Stimulated activated CD8-positive, alpha-beta memory T cell treated with anti-CD3 and anti-CD28 coated beads, Interleukin-12 subunit alpha, Interleukin-12 subunit beta, amount 100 ng/mL, for 24 hours (primary cell): ENCODE data around the gene LCN10.

Source experiments
- DNase-seq: peaks from one replicate; pipeline ENCODE4 v3.0.0-alpha.2; 2020; ENCODE audit errors: extremely low read depth

Gene LCN10

GRCh38 chr9:136739509-136739908 lies 3.2 kb downstream of the LCN10 start:
- no peak for DNase-seq

GRCh38 chr9:136738960-136739359 lies 3.8 kb downstream of the LCN10 start:
- DNase-seq, result no peak

DNA sequence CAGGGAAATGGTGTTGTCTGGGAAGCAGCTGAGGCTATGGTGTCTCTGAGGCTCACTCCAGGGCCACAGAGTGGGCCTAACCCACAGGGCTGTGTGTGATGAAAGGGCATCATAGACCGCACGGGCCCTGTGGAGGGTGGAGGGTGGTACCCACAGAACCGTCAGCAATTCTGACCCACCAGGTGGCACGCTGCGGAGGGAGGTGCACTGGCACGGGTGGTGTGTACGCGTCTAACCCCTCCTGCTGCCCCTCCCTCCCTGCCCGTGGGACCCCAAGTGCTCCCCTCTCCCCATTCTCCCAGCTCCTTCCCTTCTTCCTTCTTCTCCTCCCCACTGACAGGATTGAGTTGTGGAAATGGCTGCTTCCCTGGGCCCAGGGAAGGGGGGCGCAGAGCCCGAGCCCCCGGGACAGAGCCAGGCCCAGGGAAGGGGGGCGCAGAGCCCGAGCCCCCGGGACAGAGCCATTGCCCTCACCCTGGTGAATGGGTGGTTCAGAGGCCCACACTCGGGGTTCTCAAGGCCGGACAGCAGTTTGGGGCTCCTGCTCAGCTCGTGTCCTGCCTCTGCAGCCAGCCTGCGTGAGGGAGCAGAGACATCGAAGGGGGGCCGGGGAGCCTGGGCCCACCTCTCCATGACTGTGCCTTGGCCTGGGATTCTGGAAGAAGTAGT lies 6.8 kb downstream of the LCN10 start:
- DNase-seq, result no peak

GRCh38 chr9:136734837-136735496 lies 7.8 kb downstream of the LCN10 start:
- no peak for DNase-seq

DNA sequence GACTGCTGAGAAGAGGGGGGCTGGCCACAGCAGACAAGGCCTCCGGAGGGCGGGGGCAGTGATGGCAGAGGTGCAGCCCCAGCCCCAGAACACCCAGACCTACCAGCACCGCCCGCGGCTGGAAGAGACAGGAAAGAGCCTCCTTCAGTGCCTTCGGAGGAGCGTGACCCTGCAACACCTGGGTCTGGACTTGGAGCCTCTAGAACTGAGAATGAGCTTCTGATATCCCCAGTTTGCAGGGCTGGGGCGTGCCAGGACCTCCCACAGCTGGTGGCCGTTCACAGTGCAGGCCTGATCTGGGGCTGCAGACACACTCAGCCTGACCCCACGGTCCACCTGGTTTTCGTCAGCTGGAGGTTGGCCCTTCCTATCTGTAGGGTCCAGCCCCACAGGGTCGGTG lies 9.1 kb downstream of the LCN10 start:
- DNase-seq, result no peak

DNA sequence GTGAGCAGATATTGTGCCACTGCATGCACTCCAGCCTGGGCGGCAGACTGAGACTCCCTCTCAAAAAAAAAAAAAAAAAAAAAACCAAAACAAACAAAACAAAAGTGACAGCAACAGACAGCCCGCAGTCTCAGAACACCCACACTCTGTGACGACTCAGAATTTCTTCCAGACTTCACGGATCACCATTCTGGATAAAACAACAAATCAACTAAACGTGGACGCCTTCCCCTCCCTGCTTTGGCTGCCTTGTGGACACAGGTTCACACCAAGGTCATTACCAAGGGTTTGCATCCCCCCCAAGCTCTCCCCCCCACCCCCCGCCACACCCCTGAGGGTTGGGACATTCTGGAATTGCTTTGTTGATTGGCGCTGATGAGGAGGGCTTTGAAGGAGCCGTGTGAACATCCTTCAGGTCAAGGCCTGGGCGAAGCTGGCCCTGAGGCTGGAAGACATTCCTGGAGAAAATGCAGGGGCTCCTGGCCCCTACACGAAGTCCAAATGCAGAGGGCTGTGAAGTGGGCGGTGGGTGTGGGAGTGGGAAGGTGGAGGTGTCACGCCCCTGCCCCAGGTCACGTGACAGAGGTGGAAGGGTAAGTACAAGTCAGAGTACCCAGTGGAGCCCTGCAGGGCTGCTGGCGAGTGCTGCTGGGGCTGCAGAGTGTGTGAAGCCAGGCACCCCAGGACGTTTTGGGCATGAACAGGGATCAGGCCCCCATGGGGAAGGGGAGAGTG lies 10.1 kb downstream of the LCN10 start:
- no peak for DNase-seq

DNA sequence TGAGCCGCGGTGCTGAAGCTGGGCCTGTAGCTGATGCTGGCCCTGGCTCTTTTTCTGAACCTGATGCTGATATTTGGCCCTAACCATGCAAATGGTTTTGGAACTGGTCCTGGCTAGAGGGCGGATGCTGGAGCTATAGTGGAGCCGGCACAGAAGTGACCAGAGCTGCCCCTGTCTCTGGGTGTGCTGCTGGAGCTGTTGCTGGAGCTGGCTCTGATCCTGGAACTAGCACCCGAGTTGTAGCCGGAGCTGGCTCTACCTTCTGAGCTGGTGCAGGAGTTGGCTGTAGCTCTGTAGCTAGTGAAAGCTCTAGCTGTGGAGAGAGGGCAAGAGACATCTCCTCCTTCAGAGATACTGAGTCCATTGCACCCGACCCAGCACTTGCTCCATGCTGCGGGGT lies 12.8 kb downstream of the LCN10 start:
- no peak for DNase-seq

- DNase-seq, result no peak
Measured at GRCh38 chr9:136729144-136729543, 13.6 kb downstream of the LCN10 start.

DNA sequence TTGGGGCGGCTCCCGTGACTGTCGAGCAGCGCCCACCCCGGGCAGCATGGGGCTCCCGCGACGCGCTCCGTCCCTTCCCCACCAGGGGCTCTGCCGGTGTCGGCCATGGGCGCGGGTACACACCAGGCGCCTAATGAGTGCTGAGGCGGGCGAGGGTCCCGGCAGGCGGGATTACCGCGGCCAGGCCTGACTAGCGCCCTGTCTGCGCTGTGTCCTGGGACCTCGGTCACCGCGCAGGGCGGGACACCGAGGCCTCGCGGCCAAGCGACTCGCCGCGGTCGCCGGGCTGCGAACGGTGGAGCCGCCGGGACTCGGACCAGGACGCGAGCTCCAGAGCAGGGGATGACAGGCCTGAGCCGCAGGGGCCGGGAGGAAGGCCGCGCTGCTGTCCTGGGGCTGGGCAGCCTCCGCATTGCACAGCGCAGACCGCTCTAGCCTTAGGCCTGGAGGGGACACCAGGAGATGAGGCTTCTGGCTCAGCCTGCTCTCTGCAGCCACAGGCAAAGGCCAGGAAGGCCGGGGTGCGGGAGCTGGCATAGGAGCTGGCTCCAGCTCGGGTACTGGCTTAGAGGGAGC lies 14.1 kb downstream of the LCN10 start:
- no peak for DNase-seq

DNA sequence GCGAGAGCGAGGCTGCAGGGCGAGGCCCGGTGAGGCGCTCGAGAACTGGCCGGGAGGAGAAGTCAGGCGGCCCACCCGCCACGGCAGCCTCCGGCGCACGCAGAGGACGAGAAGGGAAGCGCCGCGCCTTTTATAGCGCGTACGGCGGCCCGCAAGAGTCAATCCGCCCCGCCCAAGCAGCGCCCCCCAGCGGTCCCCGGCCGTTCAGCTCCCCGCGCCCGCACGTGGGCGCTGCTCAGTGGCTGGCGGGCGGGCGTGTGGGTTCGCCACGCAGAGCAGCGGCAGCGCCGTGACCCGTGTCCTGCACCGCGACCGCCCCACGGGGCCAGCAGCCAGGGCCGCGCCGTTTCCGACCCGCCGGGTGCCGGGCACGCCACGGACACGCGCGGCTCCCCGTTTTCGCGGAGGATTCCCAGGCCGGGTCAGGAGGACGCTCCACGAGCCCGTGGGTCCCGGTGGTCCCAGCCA lies 14.6 kb downstream of the LCN10 start:
- peak; percentile 70 for DNase-seq

DNA sequence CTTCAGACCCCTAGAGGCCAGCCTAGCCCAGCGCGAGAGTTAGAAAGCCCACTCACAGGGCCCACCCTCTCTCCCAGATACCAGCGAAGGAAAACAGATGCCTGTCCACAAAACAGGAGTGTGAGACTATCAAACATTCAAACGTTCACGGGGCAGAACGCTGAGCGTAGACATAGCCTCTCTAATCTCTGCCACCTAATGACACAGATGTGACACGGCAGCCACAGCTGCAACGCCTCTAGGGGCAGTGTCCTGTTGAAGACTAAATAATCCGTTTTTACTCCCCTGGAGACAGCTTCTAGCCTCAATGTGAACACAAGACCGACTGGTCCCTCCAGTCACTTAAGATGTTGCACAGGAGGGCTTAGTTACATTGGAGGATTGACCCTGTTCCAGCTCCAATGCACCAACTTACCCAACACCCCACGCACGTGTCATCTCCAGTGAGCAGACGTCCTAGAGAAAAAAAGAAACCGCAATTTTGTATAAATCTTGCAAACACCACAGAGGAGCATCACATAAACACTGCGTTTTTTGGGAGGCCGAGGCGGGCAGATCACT lies 16.0 kb downstream of the LCN10 start:
- no peak for DNase-seq

GRCh38 chr9:136726118-136726517 lies 16.6 kb downstream of the LCN10 start:
- no peak for DNase-seq

GRCh38 chr9:136725612-136726011 lies 17.1 kb downstream of the LCN10 start:
- no peak for DNase-seq

DNA sequence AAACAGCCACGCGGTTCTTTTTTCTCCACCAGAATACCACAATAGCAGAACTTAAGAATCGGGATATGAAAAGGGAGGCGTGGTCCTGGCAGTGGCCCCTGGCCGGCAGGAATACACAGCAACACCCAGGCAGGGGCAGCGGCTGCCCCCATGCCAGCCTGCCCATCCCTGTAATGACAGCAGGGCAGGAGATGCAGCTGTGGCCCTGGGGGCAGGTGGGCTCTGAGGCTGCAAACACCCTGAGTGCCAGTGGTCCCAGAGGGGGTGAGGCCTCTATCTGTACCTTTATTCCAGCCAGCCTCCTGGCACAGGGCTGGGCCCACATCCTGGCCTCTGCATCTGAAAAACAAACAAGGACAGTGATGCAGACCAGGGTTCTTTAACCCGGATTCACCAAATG lies 18.0 kb downstream of the LCN10 start:
- DNase-seq, result no peak

DNA sequence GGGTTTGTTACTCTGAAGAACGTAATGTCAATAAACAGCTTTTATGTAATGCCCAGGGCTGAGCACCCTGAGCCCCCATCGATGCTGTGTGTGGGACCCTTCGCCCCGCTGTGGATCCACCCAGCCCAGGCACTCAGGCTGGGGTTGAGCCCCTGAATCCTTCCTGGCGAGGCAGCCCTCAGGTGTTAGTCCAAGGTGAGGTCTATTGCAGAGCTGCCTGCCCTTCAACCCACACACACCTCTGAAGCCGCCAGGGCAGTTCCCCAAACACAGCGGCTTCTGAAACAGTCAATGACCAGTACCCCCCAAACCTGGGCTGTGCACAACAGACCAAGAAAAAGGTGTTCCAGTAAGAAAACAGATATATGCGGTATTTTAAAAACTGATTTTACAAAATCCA lies 18.8 kb downstream of the LCN10 start:
- DNase-seq, result no peak

DNA sequence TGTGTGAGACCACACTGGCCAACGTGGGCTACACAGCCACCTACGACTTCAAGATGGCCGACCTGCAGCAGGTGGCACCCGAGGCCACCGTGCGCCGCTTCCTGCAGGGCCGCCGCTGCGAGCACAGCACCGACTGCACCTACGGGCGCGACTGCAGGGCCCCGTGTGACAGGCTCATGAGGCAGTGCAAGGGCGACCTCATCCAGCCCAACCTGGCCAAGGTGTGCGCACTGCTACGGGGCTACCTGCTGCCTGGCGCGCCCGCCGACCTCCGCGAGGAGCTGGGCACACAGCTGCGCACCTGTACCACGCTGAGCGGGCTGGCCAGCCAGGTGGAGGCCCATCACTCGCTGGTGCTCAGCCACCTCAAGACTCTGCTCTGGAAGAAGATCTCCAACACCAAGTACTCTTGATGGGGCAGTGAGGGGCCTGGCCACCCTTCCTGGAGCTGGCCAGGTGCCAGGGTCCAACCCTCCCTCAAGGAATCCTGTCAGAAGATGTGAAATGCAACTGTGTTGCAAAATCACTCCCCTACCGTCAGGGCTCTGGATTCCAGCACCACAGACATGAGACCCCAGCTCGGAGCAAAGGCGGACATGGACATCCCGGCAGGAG lies 19.3 kb downstream of the LCN10 start:
- no peak for DNase-seq

- DNase-seq, result no peak
Measured at GRCh38 chr9:136722969-136723356, 19.8 kb downstream of the LCN10 start.

DNA sequence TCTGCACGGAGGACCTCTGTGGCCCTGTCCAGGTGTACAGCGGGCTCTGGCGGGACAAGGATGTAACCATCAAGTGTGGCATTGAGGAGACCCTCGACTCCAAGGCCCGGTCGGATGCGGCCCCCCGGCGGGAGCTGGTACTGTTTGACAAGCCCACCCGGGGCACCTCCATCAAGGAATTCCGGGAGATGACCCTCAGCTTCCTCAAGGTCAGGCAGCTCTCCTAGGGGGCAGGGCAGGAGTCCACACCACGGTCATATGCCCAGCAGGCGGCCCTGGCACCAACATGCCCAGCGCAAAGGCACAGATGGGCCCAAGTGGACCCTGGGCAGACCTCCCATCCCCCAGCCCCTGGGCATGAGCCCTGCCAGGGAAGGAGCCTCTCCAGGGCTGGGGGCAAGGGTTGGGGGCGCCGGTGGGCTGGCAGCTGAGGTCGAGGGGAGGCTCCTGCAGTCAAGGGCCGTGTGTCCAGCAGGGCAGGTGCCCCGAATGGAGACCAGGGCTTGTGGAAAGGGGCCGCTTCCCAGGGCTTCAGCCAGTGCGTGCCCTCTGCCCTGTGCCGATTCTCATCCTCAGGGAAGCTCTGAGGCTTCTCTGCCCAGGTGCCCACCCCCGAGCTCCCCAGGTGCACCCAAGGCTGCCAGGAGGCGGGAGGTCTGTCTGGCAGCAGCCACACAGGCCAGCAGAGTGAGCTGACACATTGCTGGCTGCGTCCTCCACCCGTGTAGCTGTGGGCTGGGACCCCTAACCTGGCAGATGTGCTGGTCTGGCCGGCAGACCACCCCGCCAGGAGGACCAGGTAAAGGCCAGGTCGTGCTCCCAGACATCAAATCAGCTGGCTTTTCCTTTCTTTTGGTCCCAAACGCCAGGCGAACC lies 20.4 kb downstream of the LCN10 start:
- no peak for DNase-seq

GRCh38 chr9:136721339-136722092 lies 21.2 kb downstream of the LCN10 start:
- no peak for DNase-seq

GRCh38 chr9:136720898-136721338 lies 21.8 kb downstream of the LCN10 start:
- DNase-seq, result no peak
